Measurements from ENCODE around the gene SFMBT2.

- no peak for TF ChIP-seq CTCF (IDR thresholded peaks at IDR 0.05)
- TF ChIP-seq POLR2AphosphoS5 (IDR thresholded peaks at IDR 0.05; ENCODE audit: low read depth, low read length): no peak
- no peak for TF ChIP-seq REST (IDR thresholded peaks at IDR 0.05; ENCODE audit: insufficient read depth in 1 of 2, low read depth in 2 of 2, low read length in 1 of 2)
Observed at GRCh38 chr10:7136016-7136415, 274.8 kb downstream of the SFMBT2 start.

Data from Panc1 (cell line).